ENCODE measurements around the gene BAAT. TPM values are rescaled to one million over a fixed set of nuclear protein-coding genes. Genes with fewer than 3 reads are reported as not detected.

BAAT gene
- total and polyA plus RNA-seq, 2 of the 4 experiments (the other 2 are of a cell fraction) = not detected

- intact Hi-C loops (cut with micrococcal nuclease) = loop anchor here (5.0 kb wide), 1 partner anchor 135 kb away; the partner anchor contains the start of gene RNF20
- H3K14ac ChIP-seq (replicated peaks; ENCODE audit: low read depth, low read length) = peak overlapping the region; percentile 99; the same call in 1 of the 2 replicates
- WGBS, 2 experiments (ENCODE audit: extremely low coverage in 2 of 2, insufficient read length in 1 of 2) = 20% methylated on average over 1 of the region's 4 CpGs; no CpG with 5 or more reads in 1 of the 2 experiments
- H3K79me1 ChIP-seq (ENCODE audit: low read depth in 1 of 2, low read length in 2 of 2) = peaks cover 22 to 50% of the 10 kb centered on the region in 2 experiments
- no peak overlapping the region for H3K18ac ChIP-seq (ENCODE audit: low read depth, low read length)
- dilution Hi-C loops (cut with HindIII; ENCODE audit: low sequenced_read_pairs, unreplicated experiment) = no loop called here
- 0 out of 2 replicates have a peak, but pooled peaks cover 3% of the 10 kb centered on the region for H4K20me1 ChIP-seq (ENCODE audit: insufficient read depth, low read length)
- no peak overlapping the region for H2BK20ac ChIP-seq (ENCODE audit: low read depth, low read length)
- no peak overlapping the region for H2BK15ac ChIP-seq (ENCODE audit: low read depth, low read length)
- peaks cover 2% of the 10 kb centered on the region for H3K4me1 ChIP-seq (ENCODE audit: control insufficient read depth, insufficient read depth, low read length)
- in situ Hi-C loops (cut with MboI; ENCODE audit: low sequenced_read_pairs) = no loop called here
- H3K4ac ChIP-seq (ENCODE audit: low read depth, low read length) = no peak overlapping the region
- peak overlapping the region; percentile 99; the same call in 1 of the 2 replicates for H3K23ac ChIP-seq (ENCODE audit: low read depth, low read length)
- H3K9me1 ChIP-seq (ENCODE audit: insufficient read depth, low read length) = no peaks in the 10 kb centered on the region
- peak overlapping the region; percentile 88 to 96; a peak in 3 of 4 replicates for H4K8ac ChIP-seq (ENCODE audit: low read depth in 2 of 2, low read length in 2 of 2)
- H3K4me3 ChIP-seq (ENCODE audit: insufficient read depth, low read depth, low read length) = peak overlapping the region; percentile 78
- H2BK120ac ChIP-seq (ENCODE audit: low read depth, low read length) = no peak overlapping the region
- no peak overlapping the region for H2AK5ac ChIP-seq (ENCODE audit: low read depth, low read length)
- H3K9ac ChIP-seq (ENCODE audit: low read depth, low read length) = peak overlapping the region; percentile 98
- no peaks in the 10 kb centered on the region for H3K27me3 ChIP-seq (ENCODE audit: control insufficient read depth, insufficient read depth, low read length)
- H3K36me3 ChIP-seq (ENCODE audit: control insufficient read depth, insufficient read depth, low read length) = peaks cover 11% of the 10 kb centered on the region
- no peaks in the 10 kb centered on the region; the same call in 1 of the 2 replicates for H3K9me3 ChIP-seq (ENCODE audit: control insufficient read depth, insufficient read depth, low read length)
- ChIA-PET POLR2A (ENCODE audit: unreplicated experiment) (no interaction called here), CTCF (interaction anchor here (0.6 kb wide), 1 partner anchor 9 kb away, joined by 3 read pairs; no protein-coding TSS in a partner anchor)
- H4K5ac ChIP-seq (ENCODE audit: low read depth, low read length) = no peak overlapping the region
- H2AK9ac ChIP-seq (replicated peaks; ENCODE audit: low read depth, low read length, poor library complexity) = no peak overlapping the region
- H3K4me2 ChIP-seq (ENCODE audit: low read depth, low read length) = peak overlapping the region; percentile 87
- no peak for DNase-seq
- peak overlapping the region; percentile 42; the same call in 1 of the 2 replicates for H3K56ac ChIP-seq (ENCODE audit: extremely low read depth, insufficient read depth, low read length)
- BruUV-seq (replicated peaks) = no TSS peak
- peak overlapping the region; percentile 93 for H2AFZ ChIP-seq (replicated peaks; ENCODE audit: low read length, poor library complexity)
- TF ChIP-seq RFX5 (IDR thresholded peaks at IDR 0.05; ENCODE audit: low read depth, low read length) (no peak), ELK1 (IDR thresholded peaks at IDR 0.05; ENCODE audit: borderline replicate concordance, low read depth, low read length) (no peak), MAZ (IDR thresholded peaks at IDR 0.05; ENCODE audit: borderline replicate concordance, low read depth, low read length) (no peak), MXI1 (IDR thresholded peaks at IDR 0.05; ENCODE audit: borderline replicate concordance, low read depth, low read length) (no peak), NFE2L2 (IDR thresholded peaks at IDR 0.05; ENCODE audit: low read depth, low read length) (no peak), CEBPB (IDR thresholded peaks at IDR 0.05; ENCODE audit: low read depth, low read length) (no peak), CHD1 (IDR thresholded peaks at IDR 0.05; ENCODE audit: low read depth, low read length) (no peak), SMC3 (IDR thresholded peaks at IDR 0.05; ENCODE audit: low read depth, low read length) (no peak), FOS (IDR thresholded peaks at IDR 0.05; ENCODE audit: low read depth, low read length) (no peak), RAD21 (IDR thresholded peaks at IDR 0.05; ENCODE audit: low read length) (no peak), RCOR1 (IDR thresholded peaks at IDR 0.05; ENCODE audit: insufficient replicate concordance, low read length) (no peak), MAFK (IDR thresholded peaks at IDR 0.05; ENCODE audit: low read depth, low read length) (no peak), POLR2A (IDR thresholded peaks at IDR 0.05; ENCODE audit: low read depth, low read length) (no peak), BHLHE40 (IDR thresholded peaks at IDR 0.05; ENCODE audit: low read depth, low read length) (no peak)
- TF ChIP-seq, protein P1, sequence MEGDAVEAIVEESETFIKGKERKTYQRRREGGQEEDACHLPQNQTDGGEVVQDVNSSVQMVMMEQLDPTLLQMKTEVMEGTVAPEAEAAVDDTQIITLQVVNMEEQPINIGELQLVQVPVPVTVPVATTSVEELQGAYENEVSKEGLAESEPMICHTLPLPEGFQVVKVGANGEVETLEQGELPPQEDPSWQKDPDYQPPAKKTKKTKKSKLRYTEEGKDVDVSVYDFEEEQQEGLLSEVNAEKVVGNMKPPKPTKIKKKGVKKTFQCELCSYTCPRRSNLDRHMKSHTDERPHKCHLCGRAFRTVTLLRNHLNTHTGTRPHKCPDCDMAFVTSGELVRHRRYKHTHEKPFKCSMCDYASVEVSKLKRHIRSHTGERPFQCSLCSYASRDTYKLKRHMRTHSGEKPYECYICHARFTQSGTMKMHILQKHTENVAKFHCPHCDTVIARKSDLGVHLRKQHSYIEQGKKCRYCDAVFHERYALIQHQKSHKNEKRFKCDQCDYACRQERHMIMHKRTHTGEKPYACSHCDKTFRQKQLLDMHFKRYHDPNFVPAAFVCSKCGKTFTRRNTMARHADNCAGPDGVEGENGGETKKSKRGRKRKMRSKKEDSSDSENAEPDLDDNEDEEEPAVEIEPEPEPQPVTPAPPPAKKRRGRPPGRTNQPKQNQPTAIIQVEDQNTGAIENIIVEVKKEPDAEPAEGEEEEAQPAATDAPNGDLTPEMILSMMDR (conservative IDR thresholded peaks at IDR 0.05; ENCODE audit: low read depth, low read length) = no peak
- TF ChIP-seq, protein P2, sequence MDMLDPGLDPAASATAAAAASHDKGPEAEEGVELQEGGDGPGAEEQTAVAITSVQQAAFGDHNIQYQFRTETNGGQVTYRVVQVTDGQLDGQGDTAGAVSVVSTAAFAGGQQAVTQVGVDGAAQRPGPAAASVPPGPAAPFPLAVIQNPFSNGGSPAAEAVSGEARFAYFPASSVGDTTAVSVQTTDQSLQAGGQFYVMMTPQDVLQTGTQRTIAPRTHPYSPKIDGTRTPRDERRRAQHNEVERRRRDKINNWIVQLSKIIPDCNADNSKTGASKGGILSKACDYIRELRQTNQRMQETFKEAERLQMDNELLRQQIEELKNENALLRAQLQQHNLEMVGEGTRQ (IDR thresholded peaks at IDR 0.05; ENCODE audit: low read depth, low read length) = no peak
- no peak overlapping the region for H2BK5ac ChIP-seq (ENCODE audit: low read depth, low read length, poor library complexity, severe bottlenecking)
- H4K91ac ChIP-seq (ENCODE audit: insufficient read depth, low read depth, low read length) = peak overlapping the region; percentile 13
- ATAC-seq (ENCODE audit: low read depth) = no peak
- peak overlapping the region; percentile 83 for H3K27ac ChIP-seq (ENCODE audit: insufficient read depth, low read length)
Observed at GRCh38 chr9:101397746-101398067, 12.9 kb upstream of the BAAT start.

Data from IMR-90 (cell line).